Measurements from ENCODE around the gene DCHS1.

Gene DCHS1

DNA sequence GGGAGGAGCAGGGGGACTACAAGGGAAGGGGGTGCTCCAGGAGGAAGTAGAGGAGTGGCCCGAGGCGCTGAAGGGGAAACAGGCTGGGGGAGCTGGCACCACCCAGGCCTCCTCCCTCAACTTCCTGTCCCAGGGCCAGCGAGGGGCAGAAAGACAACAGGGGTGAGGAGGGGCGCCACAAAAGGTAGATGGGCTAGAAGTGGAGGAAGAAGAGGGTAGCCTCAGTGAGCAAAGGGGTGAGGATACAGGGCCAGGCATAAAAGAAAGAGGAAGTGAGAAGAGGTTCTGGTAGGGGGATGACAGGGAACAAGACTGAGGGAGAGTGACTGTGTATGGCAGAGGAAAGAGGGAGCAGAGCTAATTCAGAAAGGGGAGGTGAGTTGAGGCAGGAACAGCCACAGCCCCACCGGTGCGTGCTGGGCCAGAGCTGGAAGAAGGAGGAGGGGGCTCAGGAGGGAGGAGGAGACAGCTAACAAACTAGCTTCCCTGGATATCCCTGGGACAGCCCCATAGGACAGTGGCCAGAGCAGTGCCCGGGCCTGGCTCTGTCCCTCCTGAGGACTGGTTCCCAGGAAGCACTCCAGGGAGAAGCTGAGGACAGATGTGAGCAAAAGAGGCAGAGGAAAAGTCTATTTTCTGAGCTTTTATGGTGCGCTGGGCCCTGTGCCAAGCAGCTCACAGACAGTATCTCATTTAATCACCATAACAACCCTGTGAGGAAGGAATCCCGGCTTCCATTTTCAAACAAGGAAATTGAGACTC lies 8.5 kb downstream of the DCHS1 start:
- DNase-seq, result no peak

DNA sequence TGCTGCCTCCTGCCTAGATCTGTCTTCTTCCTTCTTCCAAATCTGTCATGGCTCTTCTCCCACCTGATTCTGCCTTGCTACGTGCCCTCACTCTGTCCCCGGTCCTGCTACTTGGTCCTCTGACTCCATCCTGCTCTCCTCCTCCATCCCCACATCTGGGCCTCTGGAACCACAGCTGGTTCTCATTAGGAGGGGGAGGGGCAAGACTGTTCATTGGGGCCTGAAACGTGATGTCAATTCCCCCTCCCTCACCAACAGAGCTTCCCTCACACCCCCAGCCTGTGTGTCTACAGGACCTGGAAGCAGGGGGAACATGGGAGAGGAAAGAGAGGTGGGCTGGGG lies 9.1 kb downstream of the DCHS1 start:
- DNase-seq, result no peak

DNA sequence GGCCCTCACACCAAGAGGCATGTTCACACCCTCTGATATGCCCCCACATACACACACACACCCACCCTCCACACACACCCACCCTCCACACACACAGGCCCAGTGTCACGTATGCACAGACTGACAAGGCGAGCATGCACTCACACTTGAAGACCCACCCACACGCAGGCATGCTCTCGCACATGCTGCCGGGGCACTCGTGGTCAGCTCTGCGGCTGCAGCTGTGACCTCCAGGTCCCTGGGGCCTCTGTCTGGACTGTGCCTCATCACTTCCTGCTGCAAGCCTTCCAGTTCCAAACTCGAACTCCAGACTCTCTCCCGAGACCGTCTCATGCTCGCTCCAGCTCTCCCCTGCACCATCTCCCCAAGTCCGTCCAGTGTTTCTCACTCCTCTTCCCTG lies 9.5 kb downstream of the DCHS1 start:
- DNase-seq, result no peak

DNA sequence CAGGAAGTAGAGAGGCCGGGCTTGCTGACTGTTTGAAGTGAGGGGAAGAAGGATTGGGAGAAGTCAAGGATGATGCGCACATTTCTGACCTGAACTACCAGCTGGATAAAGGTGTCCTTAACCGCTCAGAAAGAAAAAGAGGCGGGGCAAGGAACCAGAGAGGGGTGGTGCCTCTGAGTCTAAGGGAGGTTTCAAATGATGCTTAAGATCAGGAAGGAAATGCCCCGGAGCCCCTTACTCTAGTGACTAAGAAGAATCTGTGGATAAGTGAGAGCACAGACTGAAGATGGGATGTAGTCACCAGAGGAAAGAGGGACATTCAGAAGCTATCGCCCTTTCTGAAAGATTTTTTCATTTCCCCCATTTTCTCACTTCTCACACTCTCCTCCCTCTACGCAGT lies 12.7 kb downstream of the DCHS1 start:
- no peak for DNase-seq

DNA sequence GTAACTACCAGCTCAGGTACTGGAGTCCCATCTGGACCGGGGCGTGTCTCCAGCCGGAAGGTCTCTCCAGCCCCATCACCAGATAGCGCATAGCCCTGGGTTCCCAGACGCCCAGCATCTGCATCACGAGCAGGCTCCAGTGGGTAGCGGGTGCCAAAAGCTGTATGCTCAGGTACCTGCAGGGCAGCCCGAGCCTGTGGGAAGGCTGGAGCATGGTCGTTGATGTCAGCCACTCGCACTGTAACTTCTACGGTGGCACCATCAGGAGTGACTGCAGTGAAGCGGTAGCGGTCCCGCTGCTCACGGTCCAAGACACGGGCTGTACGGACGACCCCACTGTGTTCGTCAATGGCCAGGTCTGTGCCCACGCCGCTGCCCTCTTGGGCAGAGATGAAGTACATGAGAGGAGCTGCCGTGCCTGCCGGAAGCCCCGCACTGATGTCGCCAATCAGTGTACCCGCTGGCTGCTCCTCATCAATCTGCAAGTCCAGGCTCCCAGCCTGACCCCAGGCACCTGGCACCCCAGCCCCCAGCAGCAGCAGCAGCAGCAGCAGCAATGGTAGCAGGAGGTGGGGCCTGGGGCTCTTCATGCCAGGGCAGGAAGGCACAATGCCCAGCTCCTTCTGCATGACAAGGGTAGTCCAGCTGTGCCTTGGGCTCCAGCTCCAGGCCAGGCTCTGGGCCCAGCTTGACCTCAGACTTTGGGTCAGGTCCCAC lies 14.5 kb downstream of the DCHS1 start:
- no peak for DNase-seq

DNA sequence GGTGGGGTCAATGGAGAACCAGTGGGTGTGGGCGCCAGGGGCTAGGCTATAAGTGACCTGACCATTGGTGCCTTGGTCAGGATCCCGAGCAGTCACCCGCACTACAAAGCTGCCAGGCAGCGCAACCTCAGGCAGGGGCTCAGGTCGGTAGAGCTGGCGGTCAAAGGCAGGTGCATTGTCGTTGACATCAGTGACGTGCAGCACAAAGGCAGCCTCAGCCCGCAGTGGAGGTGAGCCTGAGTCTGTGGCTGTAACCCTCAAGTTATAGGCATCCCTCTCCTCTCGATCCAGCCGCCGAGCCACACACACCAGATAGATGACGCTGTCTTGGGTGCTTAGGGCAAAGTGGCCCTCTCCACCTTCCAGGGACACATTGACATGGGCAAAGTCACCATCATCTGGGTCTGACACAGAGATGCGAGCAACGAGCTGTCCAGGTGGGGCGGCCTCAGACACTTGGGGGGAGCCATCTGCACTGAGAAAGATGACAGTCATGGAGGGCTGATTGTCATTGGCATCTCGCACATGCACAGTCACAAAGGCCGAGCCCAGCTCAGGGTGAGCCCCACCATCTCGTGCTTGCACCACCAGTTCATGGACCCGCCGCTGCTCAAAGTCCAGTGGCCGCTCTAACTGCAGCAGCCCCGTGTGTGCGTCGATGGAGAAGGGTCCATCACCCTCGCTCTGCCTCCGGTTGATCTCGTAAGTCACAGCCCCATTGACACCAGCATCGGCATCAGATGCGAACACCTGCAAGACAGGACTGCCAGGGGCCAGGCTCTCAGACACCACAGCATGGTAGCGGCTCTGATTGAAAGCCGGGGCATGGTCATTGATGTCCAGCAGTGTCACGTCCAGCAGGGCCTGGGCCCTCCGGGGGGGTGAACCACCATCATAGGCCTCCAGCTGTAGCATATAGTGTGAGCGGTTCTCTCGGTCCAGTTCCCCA lies 15.3 kb downstream of the DCHS1 start:
- no peak for DNase-seq

DNA sequence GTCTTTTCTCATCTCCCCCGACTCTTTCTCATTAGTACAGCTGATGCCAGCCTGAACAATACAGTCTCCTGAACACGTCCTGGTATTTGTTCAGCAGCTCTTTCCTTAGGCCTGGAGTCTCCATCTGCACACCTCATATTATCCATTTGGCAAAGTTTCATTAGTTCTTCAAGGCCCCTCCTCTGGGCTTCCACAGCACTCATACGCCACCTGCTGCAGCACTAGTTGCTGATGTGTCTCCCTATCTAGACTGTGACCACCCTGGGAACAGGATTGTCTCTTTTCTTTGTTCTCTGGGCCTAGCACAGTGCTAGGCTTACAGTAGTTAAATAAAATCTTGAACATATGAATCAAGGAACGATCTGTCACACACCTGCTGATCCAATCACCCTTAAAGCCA lies 17.2 kb downstream of the DCHS1 start:
- no peak for DNase-seq

DNA sequence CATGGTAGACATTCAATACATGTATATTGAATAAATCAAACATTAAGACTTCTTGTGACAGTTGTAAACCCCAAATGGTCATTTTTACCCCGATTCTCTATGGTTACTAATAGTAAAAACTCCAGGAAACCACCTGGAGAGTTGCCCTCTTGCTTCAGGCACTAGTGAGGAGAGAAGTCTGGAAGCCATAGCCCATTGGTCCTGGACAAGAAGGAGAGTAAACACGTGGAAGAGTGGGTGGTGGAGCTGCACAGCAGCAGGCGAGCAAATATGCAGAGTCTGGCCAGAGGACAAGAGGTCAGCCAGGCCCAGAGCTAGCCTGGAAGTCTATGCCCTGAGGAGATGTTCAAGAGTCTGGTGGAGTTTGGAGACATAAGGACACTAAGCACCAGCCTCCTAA lies 17.7 kb downstream of the DCHS1 start:
- no peak for DNase-seq

DNA sequence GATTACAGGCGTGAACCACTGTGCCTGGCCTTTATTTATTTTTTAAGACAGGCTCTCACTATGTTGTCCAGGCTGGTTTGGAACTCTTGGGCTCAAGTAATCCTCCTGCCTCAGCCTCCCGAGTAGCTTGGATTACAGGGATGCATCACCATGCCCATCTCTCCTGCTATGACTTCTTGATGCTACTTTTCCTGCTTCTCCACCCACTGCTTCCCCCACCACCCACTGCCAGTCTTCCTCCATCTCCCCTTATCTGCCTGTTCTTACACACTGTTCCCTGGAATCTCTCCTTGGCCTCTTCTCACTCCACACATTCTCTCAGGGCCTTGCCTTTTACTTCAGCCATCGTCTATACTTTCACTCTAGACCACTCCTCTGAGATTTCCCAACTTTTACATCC lies 19.1 kb downstream of the DCHS1 start:
- no peak for DNase-seq

DNA sequence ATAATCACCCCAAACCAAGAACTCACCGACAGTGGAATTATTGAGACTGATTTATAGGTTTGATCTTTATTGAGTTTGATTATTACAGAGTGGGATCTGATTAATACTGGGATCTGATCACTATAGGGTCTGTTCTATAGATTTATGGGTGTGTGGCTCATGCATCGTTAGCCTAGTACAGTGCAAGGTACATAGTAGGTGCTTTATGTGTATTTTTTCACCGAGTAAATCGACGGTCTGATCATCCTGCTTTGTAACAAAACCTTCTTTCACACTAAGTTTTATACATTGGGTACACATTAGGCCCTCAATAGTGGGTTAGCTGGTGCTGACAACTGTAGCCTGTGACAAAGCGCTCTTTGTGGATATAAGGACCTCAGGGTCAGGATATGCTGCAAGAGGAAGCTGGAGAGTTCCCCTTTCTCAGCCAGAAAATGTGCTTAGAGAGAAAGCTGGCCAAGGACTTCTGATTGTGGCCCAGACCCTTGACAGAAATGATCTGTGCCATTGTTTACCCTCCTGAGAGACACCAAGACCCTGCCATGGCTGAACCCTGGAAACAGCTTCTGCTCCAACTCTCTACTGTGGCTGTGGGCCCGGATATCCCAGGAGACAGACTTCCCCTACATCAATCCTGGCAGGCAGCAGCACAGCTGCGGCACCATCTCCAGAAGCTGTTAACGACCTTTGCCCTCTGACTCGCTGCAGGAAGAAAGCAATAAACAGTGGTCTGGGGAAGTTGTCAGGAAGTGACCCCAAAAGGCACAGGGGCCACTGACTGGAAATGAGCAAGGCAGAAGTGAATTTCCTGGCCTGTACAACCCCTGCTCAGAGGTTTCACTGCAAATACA lies 20.3 kb downstream of the DCHS1 start:
- DNase-seq, result no peak

DNA sequence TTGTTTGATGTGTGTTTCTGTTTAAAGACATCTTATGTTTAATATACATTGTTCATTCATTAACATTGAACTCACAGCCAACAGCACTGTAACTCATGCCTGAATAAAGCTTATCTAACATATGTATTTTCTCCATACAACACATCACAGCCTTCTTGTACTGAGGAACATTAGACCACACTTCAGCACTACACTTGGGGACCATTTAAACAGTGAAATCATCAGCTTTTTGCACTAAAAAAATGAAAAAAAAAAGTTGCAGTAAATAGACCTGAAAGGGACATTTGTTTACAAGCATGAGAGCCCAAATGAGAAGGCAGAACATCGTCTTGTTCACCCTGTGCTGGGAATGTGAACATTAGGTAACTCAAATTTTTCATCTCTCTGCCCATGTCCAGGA lies 21.1 kb downstream of the DCHS1 start:
- no peak for DNase-seq

DNA sequence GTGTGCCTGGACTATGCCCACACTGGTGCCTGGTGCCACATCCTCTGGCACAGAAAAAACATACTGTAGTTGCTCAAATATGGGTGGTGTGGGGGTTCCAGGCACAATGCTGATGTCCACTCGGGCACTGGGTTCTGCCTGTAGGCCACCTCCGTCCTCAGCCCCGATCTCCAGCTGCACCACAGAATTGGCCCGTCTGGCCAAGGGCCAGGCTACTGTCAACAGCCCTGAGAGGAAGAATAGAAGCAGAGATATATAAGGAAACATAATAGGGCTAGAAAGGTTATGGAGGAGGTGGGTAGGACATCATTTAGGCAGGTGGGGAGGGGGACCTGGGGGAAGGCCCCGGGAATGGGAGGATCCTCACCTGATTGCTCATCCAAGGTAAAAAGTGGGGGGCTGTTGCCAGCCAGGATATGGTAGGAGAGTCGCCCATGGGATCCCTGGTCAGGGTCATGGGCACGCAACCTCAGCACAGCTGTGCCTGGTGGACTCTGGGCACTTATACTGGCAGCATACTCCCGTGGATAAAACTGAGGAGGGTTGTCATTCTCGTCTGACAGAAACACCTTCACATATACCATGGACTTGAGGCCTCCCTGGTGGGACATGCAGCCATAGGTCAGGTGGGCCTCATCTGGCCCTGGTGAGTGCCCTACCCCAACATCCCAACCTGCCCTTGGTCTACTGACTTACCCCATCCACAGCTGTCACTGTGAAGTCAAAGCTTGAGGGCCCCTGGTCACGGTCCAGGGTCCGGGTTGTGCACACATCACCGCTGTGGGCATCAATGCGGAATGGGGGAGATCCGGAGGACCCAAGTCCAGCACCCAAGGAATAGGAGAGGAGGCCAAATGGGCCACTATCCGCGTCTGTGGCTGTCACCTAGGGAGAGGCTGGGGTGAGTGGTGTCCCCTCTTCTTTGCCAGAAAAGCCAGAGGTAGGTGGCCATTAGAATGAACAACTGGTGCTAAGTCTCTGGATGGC lies 21.9 kb downstream of the DCHS1 start:
- DNase-seq, result no peak

DNA sequence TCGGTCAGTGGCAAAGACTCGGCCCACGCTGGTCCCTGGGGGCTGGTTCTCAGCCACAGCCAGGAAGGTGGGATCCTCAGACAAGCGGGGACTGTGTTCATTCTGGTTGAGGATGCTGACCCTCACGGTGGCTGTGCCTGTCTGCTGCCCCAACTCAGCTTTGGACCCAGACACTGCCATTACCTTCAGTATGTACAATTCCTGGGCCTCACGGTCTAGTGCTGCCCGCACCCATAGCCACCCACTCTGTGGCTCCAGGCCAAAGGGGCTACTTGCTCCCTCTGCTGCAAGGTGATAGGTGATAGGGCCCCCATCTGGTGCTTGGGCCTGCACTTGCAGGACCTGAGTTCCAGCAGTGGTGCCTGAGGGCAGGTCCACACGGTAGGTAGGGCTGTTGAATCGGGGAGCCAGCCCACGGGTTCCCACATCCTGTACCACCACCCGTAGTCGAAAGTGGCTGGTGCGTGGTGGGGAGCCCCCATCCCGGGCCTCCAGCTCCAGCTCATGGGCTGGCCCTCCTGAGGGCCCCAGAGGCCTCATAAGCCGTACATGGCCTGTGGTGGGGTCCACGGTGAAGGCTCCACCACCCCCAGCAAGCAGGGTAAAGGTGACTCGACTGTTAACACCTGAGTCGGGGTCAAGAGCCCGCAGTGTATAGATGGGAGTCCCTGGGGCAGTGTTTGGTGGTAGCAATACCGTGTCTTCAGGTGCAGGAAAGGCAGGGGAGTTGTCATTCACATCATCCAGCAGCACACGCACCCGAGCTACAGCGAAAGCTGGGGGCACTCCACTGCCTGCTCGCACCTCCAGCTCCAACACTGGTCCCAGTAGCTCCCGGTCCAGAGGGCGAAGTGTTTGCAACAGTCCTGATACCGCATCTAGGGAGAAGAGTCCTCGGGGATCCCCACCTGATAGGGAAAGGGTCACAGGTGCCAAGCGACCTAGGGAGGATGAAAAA lies 23.2 kb downstream of the DCHS1 start:
- no peak for DNase-seq

DNA sequence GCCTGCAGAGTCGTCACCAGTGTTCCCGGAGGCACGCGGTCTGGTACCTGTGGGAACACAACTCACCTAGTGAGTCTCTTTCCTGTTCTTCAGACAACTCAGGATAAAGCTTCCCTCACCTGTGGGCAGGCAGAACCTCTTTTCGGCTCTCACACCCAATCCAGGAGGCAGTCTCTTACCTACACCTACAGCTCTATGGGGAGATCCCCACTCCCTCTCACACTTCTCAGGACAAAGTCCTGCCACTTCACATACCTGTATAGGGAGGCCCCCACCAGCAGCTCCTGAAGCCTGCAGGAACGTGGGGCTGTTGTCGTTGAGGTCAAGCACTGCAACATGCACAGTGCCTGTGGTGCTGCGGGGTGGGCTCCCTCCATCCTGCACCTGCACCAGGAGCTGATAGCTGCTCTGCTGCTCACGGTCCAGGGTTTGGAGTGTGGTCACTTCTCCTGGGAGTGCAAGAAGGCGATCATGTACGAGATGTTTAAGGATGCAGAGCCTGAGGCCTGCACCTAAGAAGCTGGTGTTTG lies 24.2 kb downstream of the DCHS1 start:
- no peak for DNase-seq

DNA sequence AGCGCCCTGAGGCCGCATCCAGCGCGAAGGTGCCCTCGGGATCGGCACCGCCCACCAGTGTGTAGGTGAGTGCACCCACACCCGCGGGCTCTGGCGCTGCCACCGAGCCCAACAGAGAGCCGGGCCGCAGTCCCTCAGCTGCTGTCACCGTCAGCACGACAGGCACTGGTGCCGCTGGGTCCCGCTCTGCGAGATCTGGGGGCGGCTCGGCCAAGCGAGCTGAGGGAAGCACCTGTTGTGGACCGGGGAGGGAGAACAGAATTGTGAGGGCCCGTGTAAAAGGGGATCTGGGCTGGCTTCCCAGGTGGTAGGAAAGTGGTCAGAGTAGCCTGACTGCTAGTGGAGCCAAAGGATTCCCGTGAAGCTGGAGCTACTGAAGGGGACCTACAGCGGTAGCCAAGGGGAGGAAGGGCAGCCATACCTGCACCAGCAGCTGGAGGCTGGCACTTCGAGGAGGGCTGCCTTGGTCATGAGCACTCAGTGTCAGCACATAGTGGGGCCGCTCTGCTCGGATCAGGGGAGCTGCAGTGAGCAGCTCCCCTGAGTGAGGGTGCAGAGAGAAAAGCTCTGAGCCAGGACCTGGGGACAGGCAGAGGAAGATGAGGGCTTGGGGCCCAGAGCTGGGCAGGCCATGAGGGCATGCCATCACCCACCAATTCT lies 24.8 kb downstream of the DCHS1 start:
- DNase-seq, result no peak

DNA sequence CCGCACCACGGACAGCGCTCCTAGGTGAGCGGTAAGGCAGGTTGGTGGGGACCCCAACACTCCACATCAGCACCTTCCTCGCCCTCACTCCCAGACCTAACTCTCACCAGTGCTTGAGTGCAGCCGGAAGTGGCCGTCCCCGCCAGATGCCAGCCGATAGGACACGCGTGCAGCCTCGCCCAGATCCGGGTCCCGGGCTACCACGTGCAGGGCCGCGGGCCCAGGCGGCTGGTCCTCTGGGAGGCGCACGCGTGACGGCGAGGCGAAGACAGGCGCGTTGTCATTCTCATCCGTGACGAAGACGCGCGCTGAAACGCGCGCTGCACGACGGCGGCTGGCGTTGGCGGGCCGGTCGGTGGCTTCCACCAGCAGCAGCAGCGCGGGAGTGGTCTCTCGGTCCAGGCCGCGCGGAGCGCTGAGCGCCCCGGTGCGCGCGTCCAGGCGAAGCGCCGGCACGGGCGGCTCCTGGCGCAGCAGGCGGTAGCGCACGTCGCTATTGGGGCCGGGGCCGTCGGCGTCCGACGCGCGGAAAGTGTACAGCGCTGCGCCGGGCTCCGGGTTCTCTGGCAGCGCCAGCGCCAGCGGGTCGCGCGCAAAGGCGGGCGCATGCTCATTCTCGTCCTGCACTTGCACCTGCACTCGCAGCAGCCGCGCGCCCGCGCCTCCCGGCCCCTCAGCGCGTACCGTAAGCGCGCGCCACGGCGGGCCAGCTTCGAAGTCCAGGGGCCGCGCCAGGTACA lies 25.5 kb downstream of the DCHS1 start:
- DNase-seq, result no peak

DNA sequence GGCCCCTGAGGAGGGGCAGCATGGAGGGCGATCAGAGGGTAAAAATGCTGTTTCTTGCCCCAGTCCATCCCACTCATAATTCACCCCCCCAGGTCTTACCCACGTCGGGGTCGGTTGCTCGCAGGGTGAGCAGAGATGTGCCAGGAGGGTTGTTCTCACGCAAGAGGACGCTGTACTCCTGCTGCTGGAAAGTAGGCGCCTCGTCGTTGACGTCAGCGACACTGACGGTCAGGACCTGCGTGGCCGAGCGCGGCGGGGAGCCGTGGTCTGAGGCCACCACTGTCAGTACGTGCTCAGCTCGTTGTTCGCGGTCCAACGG lies 26.1 kb downstream of the DCHS1 start:
- no peak for DNase-seq

DNA sequence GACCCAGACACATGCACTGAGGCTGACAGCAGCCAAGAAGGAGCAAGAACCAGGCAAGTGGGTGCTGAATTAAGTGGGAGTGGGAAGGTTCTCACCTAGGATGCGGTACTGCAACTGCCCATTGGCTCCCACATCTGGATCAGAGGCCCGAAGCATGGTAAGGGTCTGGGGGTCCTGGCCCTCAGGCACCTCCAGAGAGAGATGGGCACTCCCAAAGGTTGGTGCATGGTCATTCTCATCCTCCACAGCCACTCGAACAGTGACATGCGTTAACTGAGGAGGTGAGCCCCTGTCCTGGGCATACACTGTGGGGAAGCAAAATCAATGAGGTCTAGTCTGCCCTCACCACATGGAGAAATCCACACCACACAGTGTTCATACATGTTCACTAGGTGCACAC lies 27.1 kb downstream of the DCHS1 start:
- no peak for DNase-seq

DNA sequence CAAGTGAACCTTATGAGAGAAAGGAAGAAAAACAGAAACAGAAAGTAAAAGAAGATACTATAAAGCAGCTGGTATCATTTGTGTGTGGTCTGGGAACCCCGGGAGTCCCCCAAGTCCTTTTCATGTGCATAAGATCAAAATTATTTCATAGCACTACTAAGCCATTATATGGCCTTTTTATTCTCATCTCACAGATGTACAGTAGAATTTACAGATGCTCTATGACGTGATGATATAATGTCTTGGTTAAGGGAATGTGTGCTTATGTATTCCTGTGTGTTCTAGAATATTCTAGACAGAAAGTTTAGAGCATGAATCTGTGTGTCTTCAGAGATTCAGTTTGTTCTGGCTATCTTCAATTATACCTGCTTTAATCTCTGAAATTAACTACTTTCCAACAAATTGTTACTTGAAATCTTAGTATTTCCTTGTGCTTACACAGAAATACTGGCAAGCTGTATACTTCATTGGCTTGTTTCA lies 27.8 kb downstream of the DCHS1 start:
- no peak for DNase-seq
